ENCODE measurements around the gene QRFP.

Gene QRFP

DNA sequence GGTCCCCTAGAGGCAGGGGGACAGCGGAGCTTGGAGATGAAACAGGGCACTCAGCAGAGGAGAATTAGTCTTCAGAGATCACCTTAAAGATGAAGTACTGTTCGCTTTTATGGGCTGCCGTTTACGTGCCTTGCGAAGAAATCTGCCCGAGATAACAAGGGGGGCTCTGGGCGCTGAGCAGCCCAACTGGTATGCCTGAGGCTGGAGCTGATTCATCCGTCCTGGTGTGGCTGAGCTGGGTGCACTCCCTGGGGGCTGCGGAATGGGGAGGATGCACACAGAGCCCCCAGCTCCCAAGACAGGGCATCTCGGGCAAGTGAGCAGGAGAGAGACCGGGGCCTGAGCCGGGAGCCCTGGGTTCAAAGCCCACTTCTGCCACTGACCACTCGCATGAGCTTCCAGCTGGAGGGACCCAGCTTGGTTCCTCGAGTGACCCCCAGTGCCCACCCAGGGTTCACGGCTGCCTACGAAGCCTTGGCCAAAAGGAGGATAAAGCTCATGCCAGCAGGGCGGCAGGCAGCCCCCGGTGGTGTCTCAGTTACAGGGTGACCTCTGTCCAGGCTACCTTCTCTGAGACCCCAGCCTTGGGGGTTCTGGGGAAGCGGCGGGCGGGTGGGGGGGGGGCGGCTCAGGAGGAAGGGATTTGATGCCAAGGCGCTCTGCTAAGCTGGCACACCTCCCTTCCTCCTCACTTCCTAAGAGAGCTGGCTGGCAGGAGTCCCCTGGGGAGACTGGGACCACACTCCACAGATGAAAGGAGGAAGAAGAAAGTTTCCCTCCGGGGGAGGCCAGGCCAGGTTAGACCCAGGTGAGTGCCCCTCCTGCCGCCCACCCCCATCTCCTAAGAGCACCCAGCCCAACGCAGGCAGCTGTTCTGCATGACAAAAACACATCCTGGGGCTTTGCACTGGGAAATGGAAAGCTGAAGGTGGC lies 36.8 kb upstream of the QRFP start:
- DNase-seq (ENCODE audit: low spot score): no peak

- DNase-seq (ENCODE audit: low spot score): no peak
These were observed 35.9 kb upstream of the QRFP start for GRCh38 chr9:130932255-130933079.

- DNase-seq (ENCODE audit: low spot score): no peak
These were observed 35.1 kb upstream of the QRFP start for GRCh38 chr9:130931508-130932254.

DNA sequence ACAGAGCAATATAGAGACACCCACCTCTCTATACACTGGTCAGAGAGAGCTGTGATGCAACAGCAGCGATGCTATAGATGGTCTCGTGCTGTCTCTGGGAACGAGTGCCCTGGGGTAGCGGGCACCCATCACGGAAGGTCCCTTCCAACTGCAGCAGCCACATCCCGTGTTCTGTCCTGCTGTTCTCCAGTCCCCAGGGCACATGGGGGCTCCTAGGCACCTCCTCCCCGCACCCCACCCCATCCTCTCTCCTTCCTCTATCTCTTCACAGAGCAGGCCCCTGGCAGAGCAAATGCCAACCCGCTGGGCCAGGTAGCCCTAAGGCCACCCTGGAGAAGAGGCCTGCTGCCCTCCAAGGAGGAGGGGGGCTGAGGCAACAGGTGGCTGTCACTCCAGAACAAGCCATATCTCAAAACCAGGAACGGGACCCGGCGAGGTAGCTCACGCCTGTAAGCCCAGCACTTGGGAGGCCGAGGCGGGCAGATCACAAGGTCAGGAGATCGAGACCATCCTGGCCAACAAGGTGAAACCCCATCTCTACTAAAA lies 34.3 kb upstream of the QRFP start:
- DNase-seq (ENCODE audit: low spot score): no peak

GRCh38 chr9:130930132-130930803 lies 33.7 kb upstream of the QRFP start:
- DNase-seq (ENCODE audit: low spot score): no peak

- no peak for DNase-seq (ENCODE audit: low spot score)
These were observed 33.0 kb upstream of the QRFP start for GRCh38 chr9:130929571-130930038.

GRCh38 chr9:130927995-130928900 lies 31.6 kb upstream of the QRFP start:
- no peak for DNase-seq (ENCODE audit: low spot score)

DNA sequence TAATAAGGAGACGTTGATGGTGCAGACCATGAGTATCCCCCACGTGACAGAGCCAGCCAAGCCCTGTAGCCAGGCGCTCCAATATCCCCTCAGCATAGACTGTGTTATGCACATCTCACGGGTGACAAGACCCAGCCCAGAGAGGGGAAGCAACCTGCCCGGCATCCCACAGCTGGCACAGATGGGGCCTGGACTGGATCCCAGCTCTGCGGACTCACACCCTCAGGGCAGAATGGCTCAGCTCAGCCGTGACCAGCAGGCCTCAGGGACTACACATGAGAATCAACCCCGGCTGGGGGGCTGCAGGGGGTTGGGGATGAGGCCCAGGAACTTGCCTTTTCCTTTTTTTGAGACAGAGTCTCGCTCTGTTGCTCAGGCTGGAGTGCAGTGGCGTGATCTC lies 30.7 kb upstream of the QRFP start:
- DNase-seq (ENCODE audit: low spot score): no peak

GRCh38 chr9:130925050-130925678 lies 28.6 kb upstream of the QRFP start:
- DNase-seq (ENCODE audit: low spot score): no peak

DNA sequence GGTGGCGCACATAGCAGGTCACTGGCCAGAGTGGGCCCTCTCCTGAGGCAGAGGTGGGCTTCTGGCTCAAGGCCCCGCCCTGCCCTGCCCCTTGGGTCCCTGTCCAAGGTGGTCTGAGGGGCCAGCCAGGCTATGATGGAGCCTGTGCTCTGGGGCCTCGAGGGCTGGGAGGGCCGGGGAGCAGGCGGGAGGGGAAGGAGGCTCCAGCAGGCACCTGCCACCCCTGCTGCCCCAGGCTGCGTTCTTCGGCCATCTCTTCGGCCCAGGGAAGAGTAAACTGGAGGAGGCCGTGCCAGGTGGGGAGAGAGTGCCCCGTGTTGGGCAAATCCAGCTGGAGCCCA lies 27.8 kb upstream of the QRFP start:
- no peak for DNase-seq (ENCODE audit: low spot score)

- DNase-seq (ENCODE audit: low spot score): no peak
These were observed 27.2 kb upstream of the QRFP start for GRCh38 chr9:130923611-130924447.

DNA sequence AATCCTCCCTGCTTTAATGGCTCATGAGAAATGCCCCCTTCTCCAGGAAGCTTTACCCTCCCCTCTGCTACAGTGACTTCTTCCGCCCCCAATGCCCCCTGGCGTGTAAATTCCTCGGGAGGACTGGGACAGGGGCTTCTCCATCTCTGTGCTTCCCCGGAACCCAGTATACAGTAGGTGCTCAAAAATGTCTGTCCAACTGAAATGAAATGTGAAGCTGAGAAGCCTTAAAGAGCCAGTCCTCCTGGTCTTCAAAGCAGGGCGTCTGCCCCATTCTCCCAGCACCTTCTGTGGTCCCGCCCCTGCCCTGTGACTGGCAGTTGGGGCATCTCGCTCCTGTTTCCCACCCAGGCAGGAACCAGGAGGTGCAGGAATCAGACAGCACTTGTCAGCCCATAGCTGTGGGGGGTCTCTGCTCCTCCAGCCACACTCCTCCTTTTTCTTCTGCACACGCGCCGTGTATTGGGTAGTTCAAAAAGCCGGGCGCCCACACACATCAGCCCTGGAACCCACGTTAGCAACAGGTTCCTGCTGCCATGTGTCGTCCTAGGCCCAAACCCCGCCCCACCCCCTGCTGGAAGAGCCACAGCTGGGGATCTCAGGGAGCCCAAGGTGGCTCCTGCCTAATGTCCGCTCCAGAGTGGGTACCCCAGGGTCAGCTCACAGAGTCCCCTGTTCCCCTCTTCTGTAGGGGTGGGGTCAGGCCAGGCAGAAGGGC lies 26.4 kb upstream of the QRFP start:
- DNase-seq (ENCODE audit: low spot score): no peak

DNA sequence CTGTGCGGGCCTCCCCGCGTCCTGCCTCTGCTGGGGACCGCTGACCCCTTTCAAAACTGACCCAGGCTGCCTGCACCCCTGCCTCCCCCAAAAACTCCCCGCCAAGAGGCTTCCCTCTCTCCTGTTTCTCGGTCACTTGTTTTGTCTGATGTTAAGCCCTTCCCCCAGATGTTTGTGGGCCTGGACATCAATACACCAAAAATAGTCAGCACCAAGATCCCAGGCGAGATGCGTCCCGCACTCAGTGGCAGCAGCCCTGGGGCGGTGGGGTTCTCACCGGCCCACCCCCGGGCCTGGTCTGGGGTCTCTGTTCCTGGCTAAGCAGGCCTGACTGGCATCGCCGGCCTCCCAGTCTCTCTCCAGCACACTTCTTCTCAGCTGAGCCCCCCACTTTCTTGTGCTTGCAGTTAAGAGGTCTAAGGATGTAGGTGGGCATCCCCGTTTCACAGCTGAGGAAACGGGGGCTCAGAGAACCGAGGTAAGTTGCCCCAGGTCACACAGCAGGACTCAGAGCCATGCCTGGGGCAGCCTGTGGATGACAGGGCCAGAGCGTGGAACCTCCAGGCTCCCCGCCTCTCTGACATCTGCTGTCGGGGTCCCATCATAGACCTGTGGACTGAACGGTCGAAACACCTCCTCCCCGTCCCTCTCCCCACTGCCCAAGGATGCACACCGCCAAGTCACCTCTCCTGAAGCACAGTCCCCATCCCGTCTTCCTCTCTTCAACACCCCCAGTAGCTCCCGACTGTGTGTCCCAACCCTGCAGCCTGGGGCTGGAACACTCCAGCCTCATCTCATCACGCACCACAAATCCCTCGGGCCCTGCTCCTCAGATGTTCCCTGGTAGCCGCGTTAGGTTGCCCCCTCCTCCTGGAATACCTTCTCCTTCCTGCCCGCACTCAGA lies 25.6 kb upstream of the QRFP start:
- no peak for DNase-seq (ENCODE audit: low spot score)

DNA sequence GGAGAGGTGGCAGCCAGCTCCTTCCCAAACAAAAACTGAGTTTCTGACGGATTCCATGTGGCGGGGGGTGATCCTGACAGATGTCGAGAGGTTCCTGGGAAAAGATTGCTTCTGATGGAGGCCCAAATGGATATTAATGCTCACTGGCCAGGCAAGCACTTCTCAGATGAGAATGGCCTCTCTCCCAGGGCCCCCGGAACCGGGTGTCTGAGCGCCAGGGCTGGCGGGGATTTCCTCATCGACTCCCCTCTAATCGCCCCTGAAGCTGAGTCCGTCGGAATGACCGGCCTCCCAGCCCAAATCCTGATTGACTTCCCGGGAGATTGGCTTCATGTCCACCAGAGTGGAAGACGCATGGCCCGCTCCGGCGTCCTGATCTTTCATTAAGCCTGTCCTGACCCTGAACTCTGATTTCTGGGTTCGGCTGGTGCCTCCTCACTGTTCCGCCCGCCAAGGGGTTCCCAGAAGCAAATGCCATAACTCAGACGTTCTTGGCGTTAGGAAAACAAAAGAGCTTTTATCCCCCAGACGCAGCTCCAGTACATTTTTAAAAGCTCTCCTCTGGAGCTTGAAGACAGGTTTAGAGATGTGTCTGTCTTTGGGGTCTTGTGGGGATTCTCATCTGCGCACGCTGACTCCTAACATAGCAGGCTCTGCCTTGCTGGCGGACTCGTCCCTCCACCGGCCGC lies 24.8 kb upstream of the QRFP start:
- no peak for DNase-seq (ENCODE audit: low spot score)

- no peak for DNase-seq (ENCODE audit: low spot score)
These were observed 24.2 kb upstream of the QRFP start for GRCh38 chr9:130920762-130921299.

- DNase-seq (ENCODE audit: low spot score): no peak
These were observed 23.6 kb upstream of the QRFP start for GRCh38 chr9:130920233-130920632.

All from hematopoietic multipotent progenitor cell treated with erythropoietin and hydrocortisone succinate and interleukin-3 and kit ligand, for 15 days (in vitro differentiated cells).